DMS 273 (cell line): ENCODE measurements around the gene LIMS2.

Source experiments
- DNase-seq: peaks from one replicate; lab custom pipeline; 2025; ENCODE audit not compliant: unreplicated experiment; lab: John Stamatoyannopoulos, UW

LIMS2 gene

DNA sequence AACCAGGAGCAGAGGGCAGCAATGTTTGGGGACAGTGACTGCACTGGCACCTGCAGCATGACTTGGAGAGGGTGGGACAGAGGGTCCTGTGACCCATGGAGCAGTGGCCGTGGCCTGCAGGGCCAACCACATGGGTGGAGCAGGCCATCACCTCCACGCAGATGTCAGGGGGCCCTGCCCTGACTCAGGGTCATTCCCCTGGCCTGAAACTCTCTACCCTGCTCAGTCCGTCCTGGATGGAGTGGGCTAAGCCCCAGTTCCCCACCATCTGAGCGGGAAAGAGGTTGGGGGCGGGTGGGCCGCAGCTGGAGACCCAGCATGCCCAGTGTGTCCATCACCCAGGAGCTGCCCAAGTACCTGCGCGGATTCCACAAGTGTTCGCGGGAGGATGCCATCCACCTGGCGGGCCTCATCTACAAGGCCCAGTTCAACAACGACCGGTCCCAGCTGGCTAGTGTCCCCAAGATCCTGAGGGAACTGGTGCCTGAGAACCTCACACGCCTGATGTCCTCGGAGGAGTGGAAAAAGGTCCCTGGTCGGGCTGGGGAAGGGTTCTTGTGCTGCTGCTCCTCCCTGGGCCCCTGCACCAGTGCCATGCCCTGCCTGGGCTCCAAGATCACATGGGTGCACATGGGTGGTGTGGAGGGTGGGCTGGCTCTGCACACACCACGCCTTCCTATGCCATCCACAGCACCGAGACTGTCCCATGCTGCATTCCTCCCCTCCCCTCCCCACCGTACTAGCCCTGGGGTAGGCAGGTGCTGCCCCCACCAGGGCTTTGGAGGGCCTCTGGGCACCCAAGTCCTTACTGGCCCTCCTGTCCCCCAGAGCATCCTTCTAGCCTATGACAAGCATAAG, 39.7 kb downstream of the LIMS2 start:
- DNase-seq, result no peak

DNA sequence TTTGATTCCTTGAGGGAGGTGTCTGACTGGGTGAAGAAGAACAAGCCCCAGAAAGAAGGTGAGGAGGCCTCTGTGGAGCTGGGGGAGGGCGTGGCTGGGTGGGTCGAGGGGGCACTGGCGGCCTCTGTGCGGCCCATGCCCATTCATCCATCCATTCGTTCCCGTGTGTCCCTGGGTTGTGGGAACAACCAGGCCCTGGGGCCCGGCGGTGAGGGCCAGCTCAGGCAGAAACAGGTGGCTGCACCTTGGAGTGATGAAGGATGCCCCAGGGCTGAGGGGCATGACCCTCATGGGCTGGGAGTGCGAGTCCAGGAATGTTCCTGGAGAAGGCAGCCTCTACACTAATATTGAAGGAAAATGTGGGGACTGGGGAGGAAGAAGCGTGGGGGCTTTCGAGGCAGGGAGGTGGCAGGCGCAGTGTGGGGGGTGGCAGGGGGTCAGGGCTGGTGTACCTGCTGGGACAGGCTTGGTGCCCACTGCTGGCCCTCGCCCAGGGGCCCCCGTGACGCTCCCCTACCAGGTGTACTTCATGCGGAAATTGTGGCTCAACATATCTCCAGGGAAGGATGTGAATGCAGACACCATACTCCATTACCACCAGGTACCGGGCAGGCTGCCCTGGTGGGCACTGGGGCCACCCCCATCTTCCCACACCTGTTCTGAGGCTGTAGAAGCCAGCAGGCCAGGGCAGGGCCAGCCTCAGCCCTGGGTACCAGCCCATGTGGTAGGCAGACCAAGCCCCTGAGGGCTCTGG, 40.5 kb downstream of the LIMS2 start:
- DNase-seq, result no peak

DNA sequence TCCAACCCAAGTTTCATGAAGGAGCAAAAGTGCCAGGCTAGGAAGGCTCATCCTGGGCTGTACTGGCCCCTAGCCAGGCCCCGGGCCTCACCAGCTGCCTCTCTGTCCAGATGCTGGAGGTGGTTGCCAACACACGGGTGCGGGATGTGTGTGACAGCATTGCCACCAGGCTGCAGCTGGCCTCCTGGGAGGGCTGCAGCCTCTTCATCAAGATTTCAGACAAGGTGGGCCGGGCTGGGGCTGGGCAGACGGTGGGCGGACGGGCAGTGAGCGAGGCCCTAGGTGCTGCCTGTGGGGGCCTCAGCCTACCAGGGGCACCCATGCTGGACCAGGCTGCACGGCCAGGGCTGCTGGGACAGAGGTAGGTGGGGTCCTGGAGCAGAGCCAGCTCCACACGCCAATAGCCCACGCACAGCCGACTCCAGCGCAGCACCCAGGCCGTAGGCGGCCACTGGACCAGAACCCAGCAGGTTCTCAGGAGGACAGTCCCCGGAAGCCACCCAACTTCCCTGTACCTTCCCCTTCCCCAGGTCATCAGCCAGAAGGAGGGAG, 41.2 kb downstream of the LIMS2 start:
- peak; percentile 90 for DNase-seq

DNA sequence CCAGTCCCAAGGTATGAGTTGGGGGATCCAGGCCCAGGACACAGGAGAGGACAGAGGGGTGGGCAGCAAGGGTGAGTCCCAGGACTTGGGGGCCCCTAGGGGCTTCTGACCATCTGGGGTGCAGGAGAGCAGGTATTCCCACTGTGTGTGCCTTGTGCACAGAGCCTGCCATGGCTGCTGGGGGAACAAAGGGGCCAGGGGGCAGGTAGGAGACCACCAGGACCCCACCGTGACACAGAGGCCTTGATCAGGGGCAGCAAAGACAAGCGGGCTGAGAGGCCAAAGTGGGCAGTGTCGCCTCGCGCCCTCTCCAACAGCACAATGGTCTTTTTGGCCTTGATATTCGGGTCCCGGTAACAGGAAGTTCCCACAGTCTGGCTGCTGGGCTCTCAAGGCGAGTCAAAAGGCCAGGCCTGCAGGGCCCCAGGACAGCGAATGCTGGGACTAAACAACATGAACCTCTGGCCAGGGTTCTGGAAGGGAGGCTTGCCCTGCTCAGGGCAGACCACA, 41.7 kb downstream of the LIMS2 start:
- no peak for DNase-seq

DNA sequence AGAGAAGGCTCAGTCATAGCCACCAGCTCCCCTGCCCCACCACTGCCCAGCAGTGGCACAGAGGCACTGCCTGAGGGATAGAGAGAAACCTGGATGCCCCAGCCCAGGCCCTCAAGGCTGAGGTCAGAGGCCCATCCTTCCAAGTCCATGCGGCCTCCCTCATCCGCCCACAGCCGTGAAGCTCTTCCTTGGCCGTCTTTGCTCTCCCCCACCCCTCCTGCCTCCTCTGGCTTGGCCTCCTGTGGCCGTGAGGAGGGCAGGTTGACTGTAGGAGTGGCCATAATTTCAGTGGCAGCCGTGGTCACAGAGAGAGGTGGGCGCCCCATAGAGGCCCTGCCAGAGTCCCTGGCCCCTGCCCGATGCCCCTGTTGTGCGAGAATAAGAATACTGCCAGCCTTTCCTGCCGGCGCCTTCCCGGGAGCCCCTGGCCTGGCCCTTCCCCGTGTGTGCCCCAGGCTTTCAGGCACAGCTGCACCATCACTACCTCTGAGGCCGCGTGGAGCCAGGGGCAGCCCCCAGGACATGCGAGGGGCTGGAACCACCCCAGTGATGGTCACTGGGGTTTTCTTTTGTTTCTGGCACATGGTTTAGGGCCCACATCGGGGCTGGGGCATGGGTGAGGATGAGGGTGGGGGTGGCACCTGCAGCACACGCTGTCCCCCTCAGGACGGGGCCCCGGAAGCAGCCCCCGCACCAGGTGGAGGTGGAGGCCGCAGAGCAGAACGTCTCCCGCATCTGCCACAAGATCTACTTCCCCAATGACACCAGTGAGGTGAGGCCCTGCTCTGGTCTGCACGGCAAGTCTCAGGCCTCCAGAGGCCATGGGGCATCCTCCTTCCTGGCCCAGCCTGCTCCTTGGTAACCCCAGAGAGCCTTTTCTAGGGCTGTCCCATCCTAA, 42.5 kb downstream of the LIMS2 start:
- no peak for DNase-seq

DNA sequence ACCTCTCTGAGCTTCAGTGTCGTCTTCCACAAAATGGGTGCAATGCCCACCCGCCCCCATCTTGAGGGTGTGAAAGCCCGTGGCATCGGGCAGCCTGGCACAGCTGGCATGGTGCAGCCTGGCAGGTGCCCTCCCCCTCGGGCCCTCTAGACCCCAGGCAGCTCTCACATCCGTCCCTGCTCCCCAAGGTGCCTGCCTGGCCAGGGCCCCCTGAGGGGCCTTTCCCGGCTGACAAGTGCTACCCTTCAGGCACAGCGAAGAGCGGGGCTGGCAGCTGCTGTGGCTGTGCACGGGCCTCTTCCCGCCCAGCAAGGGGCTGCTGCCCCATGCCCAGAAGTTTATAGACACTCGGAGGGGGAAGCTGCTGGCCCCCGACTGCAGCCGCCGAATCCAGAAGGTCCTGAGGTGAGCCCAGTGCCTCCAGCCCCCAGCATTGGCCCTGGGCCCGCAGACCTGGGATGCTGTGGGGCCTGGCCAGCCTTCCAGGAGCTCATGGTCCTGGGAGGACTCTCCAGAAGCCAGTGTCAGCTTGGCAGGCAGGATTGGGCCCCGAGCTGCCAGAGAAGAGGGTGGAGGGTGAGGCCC, 43.2 kb downstream of the LIMS2 start:
- no peak for DNase-seq

DNA sequence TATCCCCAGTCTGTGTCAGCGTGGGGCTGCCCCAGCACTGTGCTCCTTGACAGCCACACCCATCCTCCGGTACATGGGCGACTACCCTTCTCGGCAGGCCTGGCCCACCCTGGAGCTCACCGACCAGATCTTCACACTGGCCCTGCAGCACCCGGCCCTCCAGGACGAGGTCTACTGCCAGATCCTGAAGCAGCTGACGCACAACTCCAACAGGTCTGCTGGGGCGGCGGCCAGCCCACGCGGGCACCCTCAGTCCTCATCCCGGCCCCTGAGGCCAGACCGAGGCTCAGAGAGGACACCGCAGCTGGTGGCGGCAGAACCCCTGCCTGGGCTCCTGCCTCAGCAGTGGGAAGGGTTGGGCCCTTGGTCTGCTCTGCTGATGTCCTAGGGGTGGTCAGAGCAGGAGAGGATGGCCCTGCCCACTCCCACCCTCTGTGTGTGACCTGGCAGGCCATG, 43.8 kb downstream of the LIMS2 start:
- no peak for DNase-seq

DNA sequence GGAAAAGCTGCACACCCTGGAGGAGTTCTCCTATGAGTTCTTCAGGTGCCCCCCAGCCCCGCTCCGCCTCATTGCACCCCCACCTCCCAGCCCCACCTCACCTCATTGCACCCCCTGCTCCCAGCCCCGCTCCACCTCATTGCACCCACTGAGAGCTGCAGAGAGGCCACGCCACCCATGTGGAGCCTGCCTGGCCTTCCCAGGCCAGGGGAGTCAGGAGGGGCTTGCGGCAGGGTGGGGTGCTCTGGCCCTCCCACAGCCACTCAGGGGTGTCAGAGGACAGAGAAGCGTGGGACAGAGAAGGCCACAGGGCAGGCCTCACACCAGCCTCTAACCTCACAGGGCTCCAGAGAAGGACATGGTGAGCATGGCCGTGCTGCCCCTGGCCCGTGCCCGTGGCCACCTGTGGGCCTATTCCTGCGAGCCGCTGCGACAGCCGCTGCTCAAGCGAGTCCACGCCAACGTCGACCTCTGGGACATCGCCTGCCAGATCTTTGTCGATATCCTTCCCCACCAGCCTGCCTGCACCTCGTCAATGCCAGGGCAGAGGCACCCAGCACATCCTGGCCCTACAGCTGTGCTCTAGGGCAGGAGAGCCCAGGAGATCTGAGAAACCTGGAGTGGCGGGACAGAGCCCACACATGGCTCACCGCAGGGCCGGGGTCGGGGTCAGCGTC, 44.3 kb downstream of the LIMS2 start:
- DNase-seq, result no peak

DNA sequence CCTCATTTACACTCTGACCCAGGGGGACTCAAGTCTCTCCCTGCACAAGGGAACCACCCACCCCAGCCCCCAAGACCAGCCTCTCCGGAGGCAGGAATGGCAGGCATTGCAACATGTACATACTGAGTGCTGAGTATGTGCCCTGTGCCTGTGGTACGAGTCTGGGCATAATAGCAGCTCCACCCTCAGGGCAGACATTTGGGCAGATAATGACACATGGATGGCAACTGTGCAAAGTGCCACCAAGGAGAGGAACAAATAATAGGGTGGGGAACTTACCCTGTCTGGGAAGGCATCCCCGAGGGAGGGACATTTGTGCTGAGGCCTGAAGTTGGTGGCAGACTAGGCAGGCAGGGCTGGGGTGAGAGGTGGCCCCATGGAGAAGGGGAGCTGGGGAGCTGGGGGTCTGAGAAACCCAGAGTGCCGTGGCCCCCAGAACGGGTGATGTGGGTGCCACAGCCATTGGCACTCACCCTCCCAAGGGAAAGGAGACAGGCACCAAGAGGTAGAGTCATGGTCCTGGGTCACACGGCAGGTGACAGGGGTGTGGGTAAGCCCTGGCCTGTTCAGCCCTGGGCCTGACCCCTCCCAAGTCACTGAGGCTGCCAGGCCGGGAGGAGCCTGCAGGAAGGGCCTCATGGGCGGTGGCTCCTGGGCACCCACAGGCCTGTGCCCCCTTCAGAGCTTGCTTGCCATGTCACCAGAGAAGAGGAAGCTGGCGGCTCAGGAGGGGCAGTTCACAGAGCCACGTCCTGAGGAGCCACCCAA, 45.0 kb downstream of the LIMS2 start:
- DNase-seq, result no peak

DNA sequence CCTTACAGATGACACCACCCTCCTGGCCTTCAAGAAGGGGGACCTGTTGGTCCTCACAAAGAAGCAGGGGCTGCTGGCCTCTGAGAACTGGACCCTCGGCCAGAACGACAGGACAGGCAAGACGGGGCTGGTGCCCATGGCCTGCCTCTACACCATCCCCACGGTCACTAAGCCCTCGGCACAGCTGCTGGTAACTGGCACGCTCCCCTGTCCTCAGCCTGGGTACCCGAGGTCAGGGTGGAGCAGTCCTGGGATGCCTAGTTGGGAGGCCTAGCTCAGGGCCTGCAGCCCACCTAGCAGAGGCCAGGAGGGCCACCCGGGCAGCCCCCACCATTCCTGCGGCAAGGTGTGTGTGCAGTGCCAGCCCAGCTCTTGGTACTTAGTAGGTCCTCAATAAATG, 45.7 kb downstream of the LIMS2 start:
- DNase-seq, result no peak

DNA sequence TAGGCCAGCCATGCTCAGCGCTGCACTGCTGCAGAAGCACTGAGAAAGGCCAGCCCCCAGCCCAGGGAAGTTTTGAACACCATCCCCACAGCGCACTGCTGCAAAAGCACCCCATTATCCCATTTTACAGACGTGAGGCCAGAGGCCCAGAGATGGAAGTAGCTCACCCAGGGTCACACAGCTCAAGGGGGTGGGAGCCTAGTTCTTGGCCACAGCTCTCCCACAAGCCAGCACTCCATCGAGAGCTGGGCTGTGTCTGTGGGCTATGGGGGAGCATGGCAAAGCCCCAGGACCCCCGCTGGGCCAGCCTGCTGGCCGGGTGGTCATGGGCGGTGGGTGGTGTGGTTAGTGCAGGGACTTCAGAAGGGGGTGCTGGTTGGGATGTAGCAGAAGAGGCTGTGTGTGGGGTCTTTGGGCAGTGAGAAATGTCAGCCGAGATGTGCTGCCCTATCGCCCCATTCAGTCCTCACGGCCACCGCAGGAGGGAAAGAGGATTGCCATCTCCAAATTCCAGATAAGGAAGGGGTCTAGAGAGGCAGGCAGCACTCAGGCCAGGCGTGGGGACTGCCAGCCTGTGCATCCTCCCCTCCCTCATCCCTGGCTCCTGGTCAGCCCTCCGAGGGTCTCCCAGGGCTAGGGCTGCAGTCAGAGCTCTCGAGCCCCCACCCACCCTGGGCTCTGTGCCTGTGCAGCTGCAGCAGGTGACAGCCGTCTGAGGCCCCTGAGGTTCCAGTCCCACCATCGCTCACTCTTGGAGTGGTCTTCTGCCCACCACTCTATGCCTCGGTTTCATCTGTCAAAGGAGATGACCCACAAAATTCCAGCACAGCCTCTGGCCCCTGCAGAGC, 46.3 kb downstream of the LIMS2 start:
- no peak for DNase-seq

DNA sequence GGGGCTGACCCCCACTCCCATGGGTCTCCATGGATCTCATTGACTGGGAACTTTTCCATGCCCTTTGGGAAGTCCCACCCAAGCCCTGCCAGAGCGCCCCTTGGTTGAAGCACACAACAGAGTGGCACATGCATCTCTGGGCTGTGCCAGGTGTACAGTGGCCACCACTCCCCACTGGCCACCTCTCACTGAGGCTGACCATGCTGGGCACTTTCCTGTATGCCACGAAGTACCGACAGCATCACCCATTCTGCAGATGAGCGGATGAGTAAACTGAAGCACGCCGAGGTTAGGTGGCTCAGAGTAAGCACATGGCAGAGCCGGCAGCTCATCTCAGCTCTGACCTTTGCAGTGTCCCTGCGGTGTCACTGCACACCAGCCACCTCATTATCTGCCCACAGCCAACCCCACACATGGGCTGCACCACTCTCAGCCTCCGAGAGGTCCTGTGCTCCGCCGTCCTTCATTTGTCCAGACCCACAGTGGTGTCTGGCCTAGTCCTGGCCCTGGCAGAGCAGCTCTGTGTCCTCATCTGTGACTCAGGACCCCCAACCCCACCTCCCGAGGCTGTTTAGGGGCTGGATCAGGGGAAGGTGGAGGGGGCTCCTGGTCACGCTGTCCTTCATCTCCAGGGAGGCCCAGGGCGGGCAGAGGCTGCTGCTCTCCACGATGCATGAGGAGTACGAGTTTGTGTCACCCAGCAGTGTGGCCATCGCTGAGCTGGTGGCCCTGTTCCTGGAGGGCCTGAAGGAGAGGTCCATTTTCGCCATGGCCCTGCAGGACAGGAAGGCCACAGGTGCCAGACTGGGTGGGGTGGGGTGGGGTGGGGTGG, 47.4 kb downstream of the LIMS2 start:
- DNase-seq, result no peak

DNA sequence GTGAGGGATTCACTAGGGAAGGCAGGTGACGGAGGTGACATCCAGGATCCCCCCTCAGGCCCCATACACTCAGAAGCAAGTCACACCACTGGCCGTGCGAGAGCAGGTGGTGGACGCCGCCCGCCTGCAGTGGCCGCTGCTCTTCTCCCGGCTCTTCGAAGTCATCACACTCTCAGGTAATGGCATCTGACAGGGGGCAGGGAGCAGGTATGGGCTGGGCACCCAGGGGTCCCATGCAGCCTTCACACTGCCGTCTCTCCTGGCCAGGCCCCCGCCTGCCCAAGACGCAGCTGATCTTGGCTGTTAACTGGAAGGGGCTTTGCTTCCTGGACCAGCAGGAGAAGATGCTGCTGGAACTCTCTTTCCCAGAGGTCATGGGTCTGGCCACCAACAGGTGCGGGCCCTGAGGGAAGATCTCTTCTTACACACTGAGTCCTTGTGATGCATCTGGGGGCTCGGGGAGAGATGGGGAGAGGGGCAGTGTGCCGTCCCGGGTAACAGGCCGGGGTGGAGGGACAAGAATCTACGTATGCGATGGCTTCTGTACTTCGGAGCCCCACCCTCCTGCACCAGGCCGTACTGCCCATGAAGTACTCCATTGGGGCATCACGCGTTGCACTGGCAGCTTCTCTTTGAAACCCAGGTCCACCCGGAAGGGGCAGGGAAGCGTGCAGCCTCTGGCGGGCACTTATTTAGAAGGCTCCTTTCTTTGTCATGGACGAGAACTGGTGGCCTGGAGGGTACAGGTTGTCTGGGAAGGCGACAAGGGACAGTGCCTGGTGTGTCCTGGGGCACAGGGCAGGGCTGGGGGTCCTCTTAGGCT, 48.2 kb downstream of the LIMS2 start:
- DNase-seq, result no peak

DNA sequence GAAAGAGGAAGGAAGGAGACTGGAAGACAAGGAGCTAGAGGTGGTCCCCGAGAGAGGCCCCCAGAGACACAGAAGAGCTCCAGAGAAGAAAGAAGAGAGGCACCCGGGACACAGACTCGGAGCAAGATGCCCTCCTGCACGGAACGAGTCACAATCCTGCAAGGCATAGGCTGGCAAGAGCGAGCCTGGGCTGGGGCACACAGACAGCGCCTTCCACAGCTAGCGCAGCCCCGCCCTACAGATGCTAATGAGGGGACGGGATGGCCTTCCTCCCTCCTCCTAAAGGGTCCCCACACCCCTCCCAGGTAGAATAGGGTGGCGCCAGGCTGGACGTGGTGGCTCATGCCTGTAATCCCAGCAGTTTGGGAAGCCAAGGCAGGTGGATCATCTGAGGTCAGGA, 49.2 kb downstream of the LIMS2 start:
- DNase-seq, result no peak

DNA sequence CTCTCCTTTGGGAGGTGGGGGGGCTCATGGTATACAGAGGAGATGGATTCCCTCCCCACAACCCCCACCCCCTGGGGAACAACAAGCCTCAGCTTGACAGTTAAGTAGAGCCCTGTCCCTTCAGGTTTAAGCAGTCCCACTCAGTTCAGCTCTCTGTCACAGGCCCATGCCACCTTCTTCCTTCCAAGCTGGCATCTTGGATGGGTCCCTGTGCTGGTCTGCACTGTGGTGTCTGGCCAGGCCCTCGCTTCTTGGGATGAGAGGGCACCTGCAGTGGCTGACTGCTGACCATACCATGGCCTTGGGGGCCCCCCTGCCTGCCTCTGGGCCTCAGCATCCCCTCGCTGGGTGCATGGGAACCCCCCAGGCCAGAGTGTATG, 49.8 kb downstream of the LIMS2 start:
- no peak for DNase-seq

DNA sequence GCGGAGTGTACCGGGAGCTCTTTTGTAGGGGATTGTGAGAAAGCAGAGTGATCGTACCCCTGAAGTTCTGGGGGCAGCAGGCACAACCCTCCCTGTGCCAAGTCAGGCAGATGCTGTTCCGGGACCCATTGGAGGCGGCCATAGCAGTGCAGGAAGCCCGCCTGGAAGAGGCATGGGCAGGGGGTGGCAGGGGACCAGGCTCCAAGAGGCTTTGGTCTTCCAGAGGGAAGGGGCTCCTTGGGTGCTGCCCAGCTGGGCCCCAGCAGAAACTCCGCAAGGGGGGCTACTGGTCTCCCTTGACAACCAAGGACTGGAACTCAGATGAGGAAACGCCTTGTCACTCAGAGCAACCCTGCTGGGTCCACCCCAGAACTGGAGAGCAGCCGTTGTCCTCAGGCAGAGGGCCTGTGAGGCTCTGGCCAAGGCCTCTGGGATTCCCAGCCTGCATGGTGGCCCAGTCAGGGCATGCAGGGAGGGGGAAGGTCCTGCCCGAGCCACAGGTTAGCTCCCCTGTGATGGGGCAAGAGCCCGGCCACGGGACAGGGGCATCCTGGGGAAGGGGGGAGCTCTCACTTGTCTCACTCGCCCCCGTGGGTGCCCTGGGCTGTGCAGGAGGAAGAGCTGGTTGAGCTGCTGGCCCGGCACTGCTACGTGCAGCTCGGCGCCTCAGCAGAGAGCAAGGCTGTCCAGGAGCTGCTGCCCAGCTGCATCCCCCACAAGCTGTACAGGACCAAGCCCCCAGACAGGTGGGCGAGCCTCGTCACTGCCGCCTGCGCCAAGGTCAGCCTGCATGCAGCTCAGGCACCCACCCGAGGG, 50.4 kb downstream of the LIMS2 start:
- DNase-seq, result no peak
